AG09309 (cell line): ENCODE measurements around the gene CEP126.

Source experiments
- DNase-seq: peaks from one replicate; pipeline ENCODE4 v3.0.0-alpha.2; 2010; ENCODE audit warnings: low read depth
- H3K4me3 ChIP-seq: 2 replicates; pipeline ENCODE4 v1.5.1; 2011; ENCODE audit warnings: mild to moderate bottlenecking, low read depth, low read length, moderate library complexity; ENCODE audit not compliant: control insufficient read depth
- TF ChIP-seq, protein P1 (sequence below): IDR thresholded peaks from 2 replicates; pipeline ENCODE4 v1.5.1; 2011; ENCODE audit warnings: mild to moderate bottlenecking, low read depth, low read length, inconsistent platforms; ENCODE audit not compliant: insufficient read depth, control insufficient read depth; ENCODE audit errors: missing control alignments

CEP126 gene

DNA sequence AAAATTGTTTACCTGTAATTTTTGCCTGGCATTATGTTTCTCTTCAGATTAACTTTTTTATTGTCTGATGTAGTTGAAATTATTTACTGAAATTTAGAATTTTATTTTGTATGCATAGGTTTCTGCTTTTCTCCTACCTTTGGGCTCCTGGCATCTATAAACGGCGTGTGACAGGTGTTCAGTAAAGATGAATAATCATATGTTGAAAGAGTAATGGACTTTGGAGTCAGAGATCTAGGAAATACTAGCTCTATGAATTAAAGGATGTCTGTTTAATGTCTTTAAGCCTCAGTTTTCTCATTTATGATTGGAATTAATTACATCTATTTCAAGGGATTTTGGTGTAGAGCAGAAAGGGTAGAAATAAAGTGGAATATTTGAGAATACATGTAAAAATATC, 8.7 kb downstream of the CEP126 start:
- no peak overlapping the region for H3K4me3 ChIP-seq
- TF ChIP-seq, protein P1, sequence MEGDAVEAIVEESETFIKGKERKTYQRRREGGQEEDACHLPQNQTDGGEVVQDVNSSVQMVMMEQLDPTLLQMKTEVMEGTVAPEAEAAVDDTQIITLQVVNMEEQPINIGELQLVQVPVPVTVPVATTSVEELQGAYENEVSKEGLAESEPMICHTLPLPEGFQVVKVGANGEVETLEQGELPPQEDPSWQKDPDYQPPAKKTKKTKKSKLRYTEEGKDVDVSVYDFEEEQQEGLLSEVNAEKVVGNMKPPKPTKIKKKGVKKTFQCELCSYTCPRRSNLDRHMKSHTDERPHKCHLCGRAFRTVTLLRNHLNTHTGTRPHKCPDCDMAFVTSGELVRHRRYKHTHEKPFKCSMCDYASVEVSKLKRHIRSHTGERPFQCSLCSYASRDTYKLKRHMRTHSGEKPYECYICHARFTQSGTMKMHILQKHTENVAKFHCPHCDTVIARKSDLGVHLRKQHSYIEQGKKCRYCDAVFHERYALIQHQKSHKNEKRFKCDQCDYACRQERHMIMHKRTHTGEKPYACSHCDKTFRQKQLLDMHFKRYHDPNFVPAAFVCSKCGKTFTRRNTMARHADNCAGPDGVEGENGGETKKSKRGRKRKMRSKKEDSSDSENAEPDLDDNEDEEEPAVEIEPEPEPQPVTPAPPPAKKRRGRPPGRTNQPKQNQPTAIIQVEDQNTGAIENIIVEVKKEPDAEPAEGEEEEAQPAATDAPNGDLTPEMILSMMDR, result no peak
- DNase-seq, result no peak

DNA sequence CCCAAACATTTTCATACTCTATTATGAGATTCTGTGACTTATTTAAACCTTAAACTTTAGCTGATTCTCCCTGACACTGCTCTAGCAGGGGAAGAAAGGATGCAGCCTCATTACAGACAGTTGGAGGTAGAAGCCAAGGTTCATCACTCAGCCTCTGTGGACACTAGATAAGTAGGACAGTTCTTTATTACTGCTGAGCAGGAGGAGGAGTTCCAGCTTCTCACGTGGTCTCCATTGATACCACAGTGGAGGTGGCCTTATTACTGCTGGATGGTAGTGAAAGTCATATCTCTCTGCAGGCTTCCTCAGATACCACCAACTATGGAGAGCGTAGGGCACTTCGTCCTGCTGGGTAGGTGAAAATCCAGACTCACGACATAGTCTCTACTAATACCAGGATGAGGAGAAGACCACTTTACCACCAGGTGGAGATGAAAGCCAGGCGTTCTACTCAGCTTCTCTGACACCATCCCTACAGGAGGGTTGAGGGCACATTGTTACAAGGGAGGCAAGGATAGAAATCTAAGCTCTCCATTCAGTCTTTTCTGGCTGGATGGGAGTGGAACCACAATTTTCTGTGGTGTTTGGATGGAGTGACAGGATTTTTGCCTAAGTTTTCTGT, 14.6 kb downstream of the CEP126 start:
- H3K4me3 ChIP-seq, result no peak overlapping the region
- DNase-seq, result no peak
- TF ChIP-seq, protein P1, result no peak

DNA sequence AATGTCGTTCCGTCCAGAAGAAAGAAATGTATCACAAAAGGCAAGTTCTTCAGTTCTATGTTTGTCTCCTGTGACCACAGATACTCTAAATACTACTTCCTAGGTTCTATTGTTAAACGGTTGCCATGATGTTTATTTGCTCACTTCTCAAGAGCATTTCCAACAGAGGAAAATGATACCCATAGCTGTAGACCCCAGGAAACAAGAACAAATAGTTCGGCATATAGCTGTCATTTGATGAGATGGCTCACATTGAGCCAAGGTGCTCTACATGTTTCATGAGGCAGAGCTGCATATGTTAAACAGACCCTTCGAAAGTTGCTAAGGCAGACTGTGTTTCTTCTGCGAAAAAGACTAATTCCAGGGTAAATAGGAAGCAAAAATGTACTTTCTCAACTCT, 16.9 kb downstream of the CEP126 start:
- DNase-seq, result no peak
- TF ChIP-seq, protein P1, result no peak
- no peak overlapping the region for H3K4me3 ChIP-seq

DNA sequence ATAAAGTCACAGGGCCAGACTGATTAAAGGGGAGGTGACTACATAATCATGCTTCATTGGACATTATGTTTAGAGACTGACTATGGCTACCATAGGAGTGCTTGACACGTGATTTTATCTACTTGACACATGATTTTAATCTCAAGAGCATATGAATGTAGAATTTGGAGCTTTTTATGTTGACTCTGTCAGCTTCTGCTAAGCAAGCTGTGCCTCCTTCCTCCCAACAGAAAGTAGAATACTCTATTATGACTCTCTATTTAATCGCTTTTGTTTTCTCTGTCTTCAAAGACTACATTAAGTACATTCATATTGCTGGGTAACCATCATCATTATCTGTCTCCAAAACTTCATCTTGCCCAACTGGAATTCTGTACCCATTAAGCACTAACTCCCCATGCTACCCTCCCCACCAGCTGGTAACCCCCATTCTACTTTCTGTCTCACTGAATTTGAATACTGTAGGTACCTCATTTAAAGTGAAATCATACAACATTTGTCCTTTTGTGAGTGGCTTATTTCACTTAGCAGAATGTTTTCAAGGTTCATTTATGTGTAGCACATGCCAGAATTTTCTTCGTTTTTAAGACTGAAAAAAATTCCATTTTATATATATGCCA, 26.2 kb downstream of the CEP126 start:
- no peak overlapping the region for H3K4me3 ChIP-seq
- TF ChIP-seq, protein P1, result no peak
- DNase-seq, result no peak

DNA sequence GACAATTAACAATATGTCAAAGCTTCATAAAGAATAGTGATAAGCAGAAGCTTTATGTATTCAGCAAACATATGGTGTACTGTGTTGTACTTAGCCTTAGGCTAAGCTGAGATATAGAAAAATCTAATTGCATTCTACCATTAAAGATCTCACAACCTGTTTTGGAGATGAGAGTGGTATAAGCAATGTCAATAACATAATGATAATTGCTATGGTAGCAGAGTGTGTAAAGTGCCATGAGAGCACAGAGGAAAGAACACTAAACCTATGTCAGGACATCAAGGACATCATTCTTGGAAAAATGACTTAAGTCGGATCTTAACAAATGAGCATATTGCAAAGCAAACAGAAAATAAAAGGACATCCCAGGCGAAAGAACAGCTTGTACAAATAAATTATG, 30.1 kb downstream of the CEP126 start:
- H3K4me3 ChIP-seq, result no peak overlapping the region
- DNase-seq, result no peak
- TF ChIP-seq, protein P1, result no peak

DNA sequence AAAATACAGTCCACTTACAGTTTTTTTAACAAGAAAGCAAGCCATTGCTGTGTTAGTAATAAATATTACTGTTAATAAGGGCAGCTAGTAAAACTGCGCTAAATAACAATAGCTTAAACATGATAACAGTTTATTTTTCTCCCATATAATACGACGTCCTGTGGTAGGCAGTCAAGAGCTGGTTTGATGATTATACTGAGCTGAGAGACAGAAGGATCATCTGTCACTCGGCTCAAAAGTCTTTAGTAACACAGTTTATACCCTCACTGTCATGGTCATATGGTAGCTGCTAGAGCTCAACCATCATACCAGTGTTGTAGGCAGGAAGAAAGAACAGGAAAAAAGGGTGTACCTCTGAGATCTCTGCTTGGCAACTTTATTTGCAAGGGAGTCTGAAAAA, 30.6 kb downstream of the CEP126 start:
- TF ChIP-seq, protein P1, result no peak
- no peak overlapping the region for H3K4me3 ChIP-seq
- DNase-seq, result no peak
